HUES64 (cell line): ENCODE results near the gene HEXIM2.

ENCODE experiments used
- H3K27ac ChIP-seq: 2 replicates; pipeline ENCODE4 v1.7.0; 2013; ENCODE audit warnings: low read depth, low read length, inconsistent platforms
- H3K27me3 ChIP-seq: 2 replicates; pipeline ENCODE4 v1.6.1; 2013; ENCODE audit warnings: mild to moderate bottlenecking, low read length; ENCODE audit not compliant: insufficient read depth
- H3K36me3 ChIP-seq: 2 replicates; pipeline ENCODE4 v1.6.1; 2013; ENCODE audit warnings: mild to moderate bottlenecking, low read length; ENCODE audit not compliant: insufficient read depth
- H3K4me1 ChIP-seq: 2 replicates; pipeline ENCODE4 v1.6.1; 2013; ENCODE audit warnings: mild to moderate bottlenecking, low read length, moderate library complexity; ENCODE audit not compliant: insufficient read depth
- H3K4me3 ChIP-seq: 2 replicates; pipeline ENCODE4 v1.5.1; 2013; ENCODE audit warnings: mild to moderate bottlenecking, low read length, moderate library complexity
- H3K9ac ChIP-seq: 2 replicates; pipeline ENCODE4 v1.6.1; 2013; ENCODE audit warnings: mild to moderate bottlenecking, low read depth, low read length
- H3K9me3 ChIP-seq: 2 replicates; pipeline ENCODE4 v1.6.1; 2013; ENCODE audit warnings: low read depth, low read length; ENCODE audit not compliant: insufficient read depth
- WGBS: fragments of 150-250, 120-280 bp; methylation state at CpG from one replicate; pipeline ENCODE4 v1.1.7; 2013; ENCODE audit warnings: missing lambda C conversion rate; 5-methylcytosine and 5-hydroxymethylcytosine counted together

Gene HEXIM2

DNA sequence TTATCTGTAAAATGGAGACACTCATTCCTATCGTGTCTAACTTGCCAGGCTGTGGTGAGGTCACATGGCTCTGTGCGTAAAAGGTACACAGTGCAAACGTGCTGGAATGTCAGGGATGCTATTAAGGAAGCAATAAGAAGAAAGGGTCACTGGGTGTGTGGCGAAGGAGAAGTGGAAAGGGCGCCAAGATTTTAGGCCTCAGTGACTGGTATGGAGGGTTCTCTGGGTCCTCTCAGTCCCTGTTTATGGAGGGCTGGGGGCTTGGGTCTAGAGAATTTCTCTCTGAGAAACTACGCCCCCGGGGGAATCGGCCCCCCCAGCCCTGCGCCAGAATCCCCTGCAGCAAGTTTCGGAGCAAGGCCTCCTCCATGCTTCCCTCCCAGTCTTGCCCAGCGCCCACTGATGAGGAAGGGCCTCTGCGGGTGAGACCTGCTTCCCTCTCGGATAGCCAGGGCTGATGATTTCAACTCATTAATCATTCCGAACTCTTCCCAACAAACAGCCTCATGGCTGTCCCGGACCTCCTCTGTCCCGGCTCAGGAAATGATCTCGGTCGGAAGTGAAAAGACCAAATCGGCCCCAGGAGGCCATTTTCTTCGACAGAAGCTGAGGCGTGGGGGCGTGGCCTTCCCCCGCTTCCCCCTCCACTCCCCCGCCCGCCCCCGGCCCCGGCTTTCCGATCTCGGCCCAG is 14.6 kb upstream of the HEXIM2 start:
- peak overlapping the region; percentile 82 for H3K4me3 ChIP-seq
- H3K27ac ChIP-seq = peak overlapping the region; percentile 98
- peak overlapping the region; percentile 98 for H3K9ac ChIP-seq
- no peaks in the 10 kb centered on the region for H3K9me3 ChIP-seq
- H3K4me1 ChIP-seq = peaks cover 28% of the 10 kb centered on the region
- no peaks in the 10 kb centered on the region for H3K36me3 ChIP-seq
- 23% methylated on average over 29 of the region's 29 CpGs for WGBS
- H3K27me3 ChIP-seq = no peaks in the 10 kb centered on the region

GRCh38 chr17:45147581-45148182 is 14.0 kb upstream of the HEXIM2 start:
- Histone ChIP-seq H3K27ac (peak overlapping the region; percentile 98), H3K4me3 (peak overlapping the region; percentile 82), H3K9me3 (no peaks in the 10 kb centered on the region), H3K27me3 (no peaks in the 10 kb centered on the region), H3K36me3 (no peaks in the 10 kb centered on the region), H3K4me1 (peaks cover 28% of the 10 kb centered on the region), H3K9ac (peak overlapping the region; percentile 98)
- WGBS = 0% methylated on average over 36 of the region's 38 CpGs

DNA sequence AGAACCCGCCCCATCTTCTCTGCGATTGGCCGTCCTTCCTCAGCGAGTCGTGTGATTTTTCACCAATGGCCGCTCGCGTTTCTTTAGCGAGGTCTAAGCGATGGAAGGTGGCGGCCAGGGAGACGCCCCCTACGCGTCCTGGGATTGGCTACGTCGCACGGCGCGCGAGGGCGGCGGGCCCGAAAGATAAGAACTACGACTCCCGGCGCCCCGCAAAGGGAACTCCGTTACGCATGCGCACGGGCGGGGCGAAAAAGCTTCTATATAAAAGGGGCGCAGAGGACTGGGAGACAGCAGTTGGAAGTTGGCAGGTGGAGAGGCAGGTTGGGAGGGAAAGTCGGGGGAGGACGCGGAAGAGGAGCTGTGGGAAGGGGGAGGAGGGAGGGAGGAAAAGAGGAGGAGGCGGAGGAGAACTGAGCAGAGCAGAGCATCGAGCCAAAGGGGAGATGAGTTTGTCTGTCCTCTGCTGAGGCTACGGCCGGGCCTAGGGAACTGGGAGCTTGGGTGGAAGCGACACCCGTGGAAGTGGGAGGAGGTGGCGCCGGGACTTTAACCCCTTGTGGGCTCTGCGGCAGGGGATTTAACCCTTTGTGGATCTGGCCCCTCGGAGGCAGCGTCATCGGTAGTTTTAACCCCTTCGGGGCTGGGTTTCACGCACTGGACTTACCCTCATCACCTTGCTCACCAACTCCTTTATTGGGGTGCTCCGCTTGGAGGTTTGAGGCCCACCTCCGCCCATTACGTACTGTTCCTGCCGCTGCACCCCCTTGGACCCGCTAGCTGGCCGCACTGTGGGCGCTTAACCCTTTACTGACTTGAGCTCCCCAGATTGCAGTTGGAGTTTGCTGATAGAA is 13.3 kb upstream of the HEXIM2 start, which contains the start of gene HEXIM1:
HEXIM1 (plus strand) TSS at position 293 of the 854 bp plus-strand sequence. CDS start 716 bp downstream, outside the sequence.
- under 1% methylated on average over 58 of the region's 58 CpGs for WGBS
- Histone ChIP-seq H3K9me3 (no peaks in the 10 kb centered on the region), H3K27me3 (no peaks in the 10 kb centered on the region), H3K27ac (peak within 1 kb of the TSS; percentile 98), H3K4me1 (peaks cover 23% of the 10 kb centered on the region), H3K36me3 (no peaks in the 10 kb centered on the region), H3K4me3 (peak within 1 kb of the TSS; percentile 84), H3K9ac (peak within 1 kb of the TSS; percentile 98)

DNA sequence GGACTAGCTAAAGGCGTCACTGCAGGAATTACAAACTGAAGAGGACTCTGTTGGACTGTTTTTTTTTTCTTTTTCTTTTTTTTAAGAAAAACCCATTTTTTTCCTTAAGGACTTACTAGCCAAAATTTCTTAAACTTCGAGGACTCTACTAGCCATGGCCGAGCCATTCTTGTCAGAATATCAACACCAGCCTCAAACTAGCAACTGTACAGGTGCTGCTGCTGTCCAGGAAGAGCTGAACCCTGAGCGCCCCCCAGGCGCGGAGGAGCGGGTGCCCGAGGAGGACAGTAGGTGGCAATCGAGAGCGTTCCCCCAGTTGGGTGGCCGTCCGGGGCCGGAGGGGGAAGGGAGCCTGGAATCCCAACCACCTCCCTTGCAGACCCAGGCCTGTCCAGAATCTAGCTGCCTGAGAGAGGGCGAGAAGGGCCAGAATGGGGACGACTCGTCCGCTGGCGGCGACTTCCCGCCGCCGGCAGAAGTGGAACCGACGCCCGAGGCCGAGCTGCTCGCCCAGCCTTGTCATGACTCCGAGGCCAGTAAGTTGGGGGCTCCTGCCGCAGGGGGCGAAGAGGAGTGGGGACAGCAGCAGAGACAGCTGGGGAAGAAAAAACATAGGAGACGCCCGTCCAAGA is 12.5 kb upstream of the HEXIM2 start:
- H3K4me3 ChIP-seq = peak overlapping the region; percentile 84
- H3K36me3 ChIP-seq = no peaks in the 10 kb centered on the region
- H3K9me3 ChIP-seq = no peaks in the 10 kb centered on the region
- H3K4me1 ChIP-seq = peaks cover 22% of the 10 kb centered on the region
- under 1% methylated on average over 32 of the region's 32 CpGs for WGBS
- peak overlapping the region; percentile 48; the same call in 1 of the 2 replicates for H3K27ac ChIP-seq
- H3K9ac ChIP-seq = peak overlapping the region; percentile 64
- no peaks in the 10 kb centered on the region for H3K27me3 ChIP-seq

- peak overlapping the region; percentile 48; the same call in 1 of the 2 replicates for H3K27ac ChIP-seq
- 2% methylated on average over 55 of the region's 56 CpGs for WGBS
Observed at GRCh38 chr17:45149669-45150664, 11.7 kb upstream of the HEXIM2 start.

DNA sequence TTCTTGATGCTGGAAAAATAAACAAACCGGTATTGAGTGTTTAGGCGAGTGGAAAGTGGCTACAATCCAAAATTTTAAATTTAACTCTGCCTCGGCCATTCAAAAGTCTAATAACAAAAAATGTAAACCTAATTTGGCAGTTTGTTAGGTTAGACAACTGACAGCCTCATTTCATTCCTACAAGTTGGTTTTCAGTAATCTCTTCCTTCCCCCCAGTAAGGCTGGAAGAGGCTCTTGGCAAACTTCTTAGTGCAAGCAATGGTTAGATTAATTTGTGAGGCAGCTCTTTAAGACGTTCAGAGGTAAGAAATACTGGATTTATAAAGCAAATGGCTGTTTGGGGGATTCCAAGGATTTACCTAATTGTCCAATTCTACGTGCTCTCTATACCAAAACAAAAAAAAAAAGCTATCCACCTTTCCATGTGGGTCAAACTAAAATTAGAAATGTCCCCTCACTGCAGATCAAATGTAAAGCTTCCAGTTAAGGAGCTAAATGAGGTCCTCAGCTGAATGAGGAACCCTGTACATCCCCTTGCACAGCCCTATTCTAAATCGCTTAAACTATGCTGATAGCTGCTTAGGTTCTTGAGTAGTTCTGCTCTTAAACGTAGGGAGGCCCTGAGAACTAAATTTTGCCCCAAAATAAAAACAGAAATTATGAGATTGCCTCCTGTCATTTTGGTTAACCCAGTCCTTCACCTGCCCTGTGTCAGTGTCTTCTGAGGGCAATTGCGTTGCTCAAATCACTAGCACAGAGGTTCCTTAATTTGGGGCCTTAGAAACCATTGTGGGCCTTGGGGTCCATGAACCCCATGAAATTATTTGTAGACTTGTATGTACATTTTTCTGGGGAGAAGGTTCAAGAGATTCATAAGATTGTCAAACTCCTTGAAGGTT is 10.5 kb upstream of the HEXIM2 start:
- 65% methylated on average over 6 of the region's 8 CpGs for whole genome bisulfite sequencing
- no peak overlapping the region for H3K27ac ChIP-seq
- H3K27me3 ChIP-seq = no peaks in the 10 kb centered on the region
- H3K36me3 ChIP-seq = no peaks in the 10 kb centered on the region
- peak overlapping the region; percentile 24; the same call in 1 of the 2 replicates for H3K9ac ChIP-seq
- H3K4me1 ChIP-seq = peaks cover 18% of the 10 kb centered on the region
- peak overlapping the region; percentile 84 for H3K4me3 ChIP-seq
- no peaks in the 10 kb centered on the region for H3K9me3 ChIP-seq

More at GRCh38 chr17:45149669-45150664, 11.7 kb upstream of the HEXIM2 start:
- Histone ChIP-seq H3K36me3 (no peaks in the 10 kb centered on the region), H3K9me3 (no peaks in the 10 kb centered on the region), H3K27me3 (no peaks in the 10 kb centered on the region), H3K4me1 (peaks cover 20% of the 10 kb centered on the region), H3K9ac (peak overlapping the region; percentile 64), H3K4me3 (peak overlapping the region; percentile 84)

DNA sequence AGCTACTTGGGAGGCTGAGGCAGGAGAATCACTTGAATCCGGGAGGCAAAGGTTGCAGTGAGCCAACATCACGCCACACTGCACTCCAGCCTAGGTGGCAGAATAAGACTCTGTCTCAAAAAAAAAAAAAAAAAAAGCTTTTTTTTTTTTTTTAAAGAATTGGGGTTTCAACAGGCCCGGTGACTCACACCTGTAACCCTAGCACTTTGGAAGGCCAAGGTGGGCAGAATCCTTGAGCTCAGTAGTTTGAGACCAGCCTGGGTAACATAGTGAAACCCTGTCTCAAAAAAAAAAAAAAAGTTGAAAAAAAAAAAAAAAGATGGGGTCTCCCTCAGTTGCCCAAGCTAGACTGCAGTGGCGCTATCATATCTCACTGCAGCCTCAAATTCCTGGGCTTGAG is 6.6 kb upstream of the HEXIM2 start:
- WGBS = 96% methylated on average over 4 of the region's 4 CpGs
- no peaks in the 10 kb centered on the region for H3K9me3 ChIP-seq
- H3K36me3 ChIP-seq = no peaks in the 10 kb centered on the region
- H3K4me3 ChIP-seq = no peak overlapping the region
- H3K4me1 ChIP-seq = peaks cover 21% of the 10 kb centered on the region
- H3K27ac ChIP-seq = no peak overlapping the region
- no peak overlapping the region for H3K9ac ChIP-seq
- no peaks in the 10 kb centered on the region for H3K27me3 ChIP-seq

- Histone ChIP-seq H3K4me3 (no peak overlapping the region), H3K9me3 (no peaks in the 10 kb centered on the region), H3K27ac (no peak overlapping the region), H3K4me1 (peaks cover 22% of the 10 kb centered on the region), H3K9ac (no peak overlapping the region), H3K36me3 (no peaks in the 10 kb centered on the region), H3K27me3 (no peaks in the 10 kb centered on the region)
- 93% methylated on average over 2 of the region's 2 CpGs for WGBS
Observed at GRCh38 chr17:45155483-45155882, 6.2 kb upstream of the HEXIM2 start.

- no peaks in the 10 kb centered on the region for H3K9me3 ChIP-seq
- no peak overlapping the region for H3K4me3 ChIP-seq
- H3K27ac ChIP-seq = no peak overlapping the region
- WGBS = 100% methylated on average over 1 of the region's 3 CpGs
- no peak overlapping the region for H3K9ac ChIP-seq
- H3K36me3 ChIP-seq = no peaks in the 10 kb centered on the region
- H3K27me3 ChIP-seq = no peaks in the 10 kb centered on the region
- peaks cover 14% of the 10 kb centered on the region; the same call in 1 of the 2 replicates for H3K4me1 ChIP-seq
Observed at GRCh38 chr17:45156242-45156641, 5.4 kb upstream of the HEXIM2 start.
